ENCODE results near the gene SOX6. TPM values are rescaled to one million over a fixed set of nuclear protein-coding genes. Genes with fewer than 3 reads are reported as not detected.

The SOX6 gene
- total RNA-seq, 1 donor from 2014 or later = 13.2 TPM

- Histone ChIP-seq H3K27ac (ENCODE audit: low read depth, low read length) (no peak overlapping the region), H3K4me1 (ENCODE audit: insufficient read depth, low read length) (peaks cover 6% of the 10 kb centered on the region), H3K27me3 (ENCODE audit: insufficient read depth, low read length) (no peaks in the 10 kb centered on the region), H3K4me3 (ENCODE audit: insufficient read depth, low read depth, low read length) (no peak overlapping the region), H2AFZ (ENCODE audit: low read depth, low read length) (no peak overlapping the region), H3K79me2 (ENCODE audit: insufficient read depth, low read length) (no peaks in the 10 kb centered on the region), H3K9ac (ENCODE audit: low read length) (no peak overlapping the region), H3K9me3 (ENCODE audit: insufficient read depth, low read depth, low read length) (no peaks in the 10 kb centered on the region), H3K4me2 (ENCODE audit: low read length) (no peak overlapping the region), H4K20me1 (ENCODE audit: insufficient read depth, low read length) (no peaks in the 10 kb centered on the region), H3K36me3 (ENCODE audit: insufficient read depth, low read length) (no peaks in the 10 kb centered on the region)
- no peaks in the 10 kb centered on the region for H3K36me3 Mint-ChIP-seq (ENCODE audit: low read depth, unreplicated experiment)
- DNase-seq (ENCODE audit: low read depth) (no peak), FAIRE-seq (no peak)
- no peaks in the 10 kb centered on the region for H3K9me3 Mint-ChIP-seq (ENCODE audit: unreplicated experiment)
- H3K4me3 Mint-ChIP-seq (ENCODE audit: unreplicated experiment) = no peak overlapping the region
- peaks cover 16% of the 10 kb centered on the region for H3K4me1 Mint-ChIP-seq (ENCODE audit: low read depth, unreplicated experiment)
- H3K27me3 Mint-ChIP-seq (ENCODE audit: low read depth, unreplicated experiment) = no peaks in the 10 kb centered on the region
- TF ChIP-seq CTCF (IDR thresholded peaks at IDR 0.05; ENCODE audit: insufficient read depth, low read depth, low read length) (no peak), EZH2 (IDR thresholded peaks at IDR 0.05; ENCODE audit: insufficient read depth, low read length) (no peak)
- no peak overlapping the region for H3K27ac Mint-ChIP-seq (ENCODE audit: unreplicated experiment)
These were observed 173.8 kb downstream of the SOX6 start for GRCh38 chr11:16182553-16182952.

- FAIRE-seq (no peak), DNase-seq (ENCODE audit: low read depth) (no peak)
- H3K4me3 Mint-ChIP-seq (ENCODE audit: unreplicated experiment) = no peak overlapping the region
- TF ChIP-seq CTCF (IDR thresholded peaks at IDR 0.05; ENCODE audit: insufficient read depth, low read depth, low read length) = no peak
- H3K27ac ChIP-seq (ENCODE audit: low read depth, low read length) = no peak overlapping the region
- no peak overlapping the region for H2AFZ ChIP-seq (ENCODE audit: low read depth, low read length)
- H3K4me1 Mint-ChIP-seq (ENCODE audit: low read depth, unreplicated experiment) = peaks cover 16% of the 10 kb centered on the region
- no peak overlapping the region for H3K27ac Mint-ChIP-seq (ENCODE audit: unreplicated experiment)
- H3K4me3 ChIP-seq (ENCODE audit: insufficient read depth, low read depth, low read length) = no peak overlapping the region
- H3K4me1 ChIP-seq (ENCODE audit: insufficient read depth, low read length) = peaks cover 6% of the 10 kb centered on the region
- H3K36me3 ChIP-seq (ENCODE audit: insufficient read depth, low read length) = no peaks in the 10 kb centered on the region
- H3K4me2 ChIP-seq (ENCODE audit: low read length) = no peak overlapping the region
- H3K9me3 ChIP-seq (ENCODE audit: insufficient read depth, low read depth, low read length) = no peaks in the 10 kb centered on the region
- no peaks in the 10 kb centered on the region for H3K9me3 Mint-ChIP-seq (ENCODE audit: unreplicated experiment)
- no peaks in the 10 kb centered on the region for H3K27me3 Mint-ChIP-seq (ENCODE audit: low read depth, unreplicated experiment)
- H3K27me3 ChIP-seq (ENCODE audit: insufficient read depth, low read length) = no peaks in the 10 kb centered on the region
- H3K36me3 Mint-ChIP-seq (ENCODE audit: low read depth, unreplicated experiment) = no peaks in the 10 kb centered on the region
- no peaks in the 10 kb centered on the region for H4K20me1 ChIP-seq (ENCODE audit: insufficient read depth, low read length)
- no peak overlapping the region for H3K9ac ChIP-seq (ENCODE audit: low read length)
- no peaks in the 10 kb centered on the region for H3K79me2 ChIP-seq (ENCODE audit: insufficient read depth, low read length)
These were observed 175.5 kb downstream of the SOX6 start for GRCh38 chr11:16180868-16181267.

GRCh38 chr11:16179676-16180075 lies 176.7 kb downstream of the SOX6 start:
- H3K9me3 Mint-ChIP-seq (ENCODE audit: unreplicated experiment) = no peaks in the 10 kb centered on the region
- no peaks in the 10 kb centered on the region for H3K36me3 ChIP-seq (ENCODE audit: insufficient read depth, low read length)
- H3K36me3 Mint-ChIP-seq (ENCODE audit: low read depth, unreplicated experiment) = no peaks in the 10 kb centered on the region
- no peaks in the 10 kb centered on the region for H3K79me2 ChIP-seq (ENCODE audit: insufficient read depth, low read length)
- no peaks in the 10 kb centered on the region for H3K27me3 Mint-ChIP-seq (ENCODE audit: low read depth, unreplicated experiment)
- no peak overlapping the region for H2AFZ ChIP-seq (ENCODE audit: low read depth, low read length)
- no peak overlapping the region for H3K4me2 ChIP-seq (ENCODE audit: low read length)
- no peak for FAIRE-seq
- H3K9me3 ChIP-seq (ENCODE audit: insufficient read depth, low read depth, low read length) = no peaks in the 10 kb centered on the region
- H3K4me3 Mint-ChIP-seq (ENCODE audit: unreplicated experiment) = no peak overlapping the region
- no peaks in the 10 kb centered on the region for H4K20me1 ChIP-seq (ENCODE audit: insufficient read depth, low read length)
- H3K27me3 ChIP-seq (ENCODE audit: insufficient read depth, low read length) = no peaks in the 10 kb centered on the region
- DNase-seq (ENCODE audit: low read depth) = no peak
- no peak overlapping the region for H3K9ac ChIP-seq (ENCODE audit: low read length)
- H3K27ac ChIP-seq (ENCODE audit: low read depth, low read length) = no peak overlapping the region
- H3K4me1 ChIP-seq (ENCODE audit: insufficient read depth, low read length) = peaks cover 3% of the 10 kb centered on the region
- H3K4me3 ChIP-seq (ENCODE audit: insufficient read depth, low read depth, low read length) = no peak overlapping the region
- H3K4me1 Mint-ChIP-seq (ENCODE audit: low read depth, unreplicated experiment) = peaks cover 11% of the 10 kb centered on the region
- TF ChIP-seq EZH2 (IDR thresholded peaks at IDR 0.05; ENCODE audit: insufficient read depth, low read length) (no peak), CTCF (IDR thresholded peaks at IDR 0.05; ENCODE audit: insufficient read depth, low read depth, low read length) (no peak)
- H3K27ac Mint-ChIP-seq (ENCODE audit: unreplicated experiment) = no peak overlapping the region

Data from astrocyte (in vitro differentiated cells and primary cell).